Upper lobe of right lung (tissue), 1 donor: ENCODE measurements around the gene DHX34. TPM values are rescaled to one million over a fixed set of nuclear protein-coding genes. Genes with fewer than 3 reads are reported as not detected.
"Not testable (repeated sequence)": the region's sequence is repeated elsewhere in the genome, so short reads cannot be mapped to it uniquely, and the experiment has no call there.

Experiments used
- ATAC-seq: fragments of 200-7000 bp; cut with Tn5 transposase; one replicate; pipeline ENCODE4 v1.9.1; 2020; ENCODE audit warnings: mild to moderate bottlenecking, moderate library complexity
- DNase-seq: peaks from one replicate; pipeline ENCODE4 v3.0.0-alpha.2; 2020
- H3K27ac ChIP-seq: fragments of 200-600 bp; one replicate; pipeline ENCODE4 v1.8.0; 2022
- H3K27me3 ChIP-seq: fragments of 200-600 bp; one replicate; pipeline ENCODE4 v1.8.0; 2022; ENCODE audit warnings: mild to moderate bottlenecking
- H3K36me3 ChIP-seq: fragments of 200-600 bp; one replicate; pipeline ENCODE4 v1.8.0; 2022
- H3K4me1 ChIP-seq: fragments of 200-600 bp; one replicate; pipeline ENCODE4 v1.8.0; 2022
- H3K4me3 ChIP-seq: fragments of 200-600 bp; one replicate; pipeline ENCODE4 v1.8.0; 2022; ENCODE audit warnings: mild to moderate bottlenecking
- H3K9me3 ChIP-seq: fragments of 200-600 bp; one replicate; pipeline ENCODE4 v1.8.0; 2022
- CTCF ChIP-seq: fragments of 200-600 bp; IDR thresholded peaks from one replicate; pipeline ENCODE4 v1.8.0; 2022; ENCODE audit warnings: antibody characterized with exemption
- intact Hi-C: fragments of 100-400 bp; cut with DNase I; formaldehyde crosslinking; loops from one replicate; pipeline ENCODE4 v1.11.0; 2022
- total RNA-seq: library from RNA; stranded (reverse); fragmentation: NEBNext Ultra II Directional; extraction: Animal tissue kit (Norgen Biotek cat#: 25700); gene quantifications from one replicate; pipeline ENCODE4 v1.2.1, GENCODE V29; 2021
- donor health status: DM: no; HTN: yes; CAD: no; lungs with severe emphysema.

Gene DHX34
- total RNA-seq, 1 donor from 2014 or later = 15.8 TPM

GRCh38 chr19:47381653-47382279, 32.7 kb downstream of the DHX34 start:
- H3K4me1 ChIP-seq = no peaks in the 10 kb centered on the region
- DNase-seq (no peak), ATAC-seq (peak; percentile 71)
- H3K27ac ChIP-seq = no peak overlapping the region
- H3K4me3 ChIP-seq = no peak overlapping the region
- H3K36me3 ChIP-seq = peaks cover 49% of the 10 kb centered on the region
- intact Hi-C loops = no loop called here
- H3K27me3 ChIP-seq = no peaks in the 10 kb centered on the region
- TF ChIP-seq CTCF = no peak
- no peaks in the 10 kb centered on the region for H3K9me3 ChIP-seq

DNA sequence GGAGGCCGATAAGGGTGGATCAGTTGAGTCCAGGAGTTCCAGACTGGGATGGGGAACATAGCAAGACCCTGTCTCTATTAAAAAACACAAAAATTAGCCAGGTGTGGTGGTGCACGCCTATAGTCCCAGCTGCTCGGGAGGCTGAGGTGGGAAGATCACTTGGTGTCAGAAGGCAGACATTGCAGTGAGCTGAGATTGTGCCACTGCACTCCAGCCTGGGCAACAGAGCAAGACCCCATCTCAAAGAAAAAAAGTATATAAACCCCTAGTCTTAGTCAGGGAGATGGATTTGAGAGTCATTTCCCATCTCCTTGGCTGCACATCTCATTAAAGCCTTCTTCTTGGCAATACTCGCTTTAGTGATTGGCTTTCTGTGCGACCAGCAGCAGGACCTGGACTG, 34.8 kb downstream of the DHX34 start:
- H3K9me3 ChIP-seq, intact Hi-C loops, H3K27ac ChIP-seq, DNase-seq, H3K27me3 ChIP-seq, H3K4me3 ChIP-seq, ATAC-seq, H3K4me1 ChIP-seq: not testable (repeated sequence)
- H3K36me3 ChIP-seq = peaks cover 30% of the 10 kb centered on the region

DNA sequence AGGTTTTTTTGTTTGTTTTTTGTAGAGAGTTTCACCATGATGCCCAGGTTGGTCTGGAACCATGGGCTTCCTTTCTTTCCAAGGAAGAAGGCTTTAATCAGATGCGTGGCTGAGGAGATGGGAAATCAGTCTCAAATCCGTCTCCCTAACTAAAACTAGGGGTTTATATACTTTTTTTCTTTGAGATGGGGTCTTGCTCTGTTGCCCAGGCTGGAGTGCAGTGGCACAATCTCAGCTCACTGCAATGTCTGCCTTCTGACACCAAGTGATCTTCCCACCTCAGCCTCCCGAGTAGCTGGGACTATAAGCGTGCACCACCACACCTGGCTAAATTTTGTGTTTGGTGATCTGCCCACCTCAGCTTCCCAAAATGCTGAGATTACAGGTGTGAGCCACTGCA, 35.4 kb downstream of the DHX34 start:
- H3K4me3 ChIP-seq, H3K4me1 ChIP-seq, ATAC-seq, H3K9me3 ChIP-seq, DNase-seq, intact Hi-C loops, H3K27ac ChIP-seq, H3K27me3 ChIP-seq: not testable (repeated sequence)
- H3K36me3 ChIP-seq = peaks cover 25% of the 10 kb centered on the region

DNA sequence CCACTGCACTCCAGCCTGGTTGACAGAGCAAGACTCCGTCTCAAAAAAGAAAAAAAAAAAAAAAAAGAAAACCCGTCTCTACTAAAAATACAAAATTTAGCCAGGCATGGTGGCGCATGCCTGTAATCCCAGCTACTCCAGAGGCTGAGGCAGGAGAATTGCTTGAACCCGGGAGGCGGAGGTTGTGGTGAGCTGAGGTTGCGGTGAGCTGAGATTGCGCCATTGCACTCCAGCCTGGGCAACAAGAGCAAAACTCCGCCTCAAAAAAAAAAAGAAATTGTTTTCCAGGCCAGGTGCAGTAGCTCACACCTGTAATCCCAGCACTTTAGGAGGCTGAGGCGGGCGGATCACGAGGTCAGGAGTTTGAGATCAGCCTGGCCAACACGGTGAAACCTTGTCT, 37.5 kb downstream of the DHX34 start:
- DNase-seq, H3K36me3 ChIP-seq, H3K4me1 ChIP-seq, H3K4me3 ChIP-seq, ATAC-seq, H3K27ac ChIP-seq, intact Hi-C loops, H3K9me3 ChIP-seq, H3K27me3 ChIP-seq: not testable (repeated sequence)

DNA sequence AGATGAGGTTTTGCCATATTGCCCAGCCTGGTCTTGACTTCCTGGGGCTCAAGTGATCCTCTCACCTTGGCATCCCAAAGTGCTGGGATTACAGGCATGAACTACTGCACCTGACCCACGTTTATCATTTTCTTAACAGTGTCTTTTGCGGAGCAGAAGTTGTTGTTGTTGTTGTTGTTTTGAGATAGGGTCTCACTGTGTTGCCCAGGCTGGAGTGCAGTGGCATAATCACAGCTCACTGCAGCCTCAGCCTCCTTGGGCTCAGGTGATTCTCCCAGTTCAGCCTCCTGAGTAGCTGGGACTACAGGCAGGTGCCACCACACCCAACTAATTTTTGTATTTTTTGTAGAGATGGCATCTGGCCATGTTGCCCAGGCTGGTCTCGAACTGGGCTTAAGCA, 38.5 kb downstream of the DHX34 start:
- intact Hi-C loops = not testable (repeated sequence)

GRCh38 chr19:47388721-47389120, 39.6 kb downstream of the DHX34 start:
- H3K4me3 ChIP-seq, intact Hi-C loops, H3K9me3 ChIP-seq, DNase-seq, H3K4me1 ChIP-seq, H3K27me3 ChIP-seq, H3K36me3 ChIP-seq: not testable (repeated sequence)
- peak overlapping the region; percentile 55 for H3K27ac ChIP-seq
- ATAC-seq = peak; percentile 59

More for the DNA sequence above, 38.5 kb downstream of the DHX34 start:
- not testable (repeated sequence) for H3K4me1 ChIP-seq, DNase-seq, ATAC-seq, H3K36me3 ChIP-seq, H3K27me3 ChIP-seq, H3K9me3 ChIP-seq, H3K4me3 ChIP-seq, H3K27ac ChIP-seq

DNA sequence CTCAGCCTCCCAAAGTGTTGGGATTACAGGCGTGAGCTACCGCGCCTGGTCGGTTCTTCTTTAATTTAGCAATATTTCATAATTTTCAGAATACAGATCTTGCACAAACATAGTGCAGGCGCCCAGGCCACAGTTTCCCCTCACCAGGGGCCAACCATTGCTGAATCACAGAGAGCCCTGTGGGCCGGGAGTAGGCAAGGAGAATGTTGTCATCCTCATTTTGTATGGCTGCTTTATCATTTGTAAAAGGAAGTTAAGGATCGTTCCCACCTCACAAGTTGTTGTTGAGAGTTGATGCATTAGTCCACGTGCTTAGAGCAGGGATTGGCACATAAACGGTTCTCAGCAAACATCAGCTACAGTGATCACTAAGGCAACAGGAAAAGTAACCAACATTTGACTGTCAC, 40.0 kb downstream of the DHX34 start:
- TF ChIP-seq CTCF = no peak
- H3K4me1 ChIP-seq = no peaks in the 10 kb centered on the region
- DNase-seq (peak; percentile 82), ATAC-seq (peak; percentile 92)
- no peak overlapping the region for H3K4me3 ChIP-seq
- H3K9me3 ChIP-seq = no peaks in the 10 kb centered on the region
- H3K27me3 ChIP-seq = no peaks in the 10 kb centered on the region
- H3K36me3 ChIP-seq = no peaks in the 10 kb centered on the region
- peak overlapping the region; percentile 55 for H3K27ac ChIP-seq
- intact Hi-C loops = no loop called here

GRCh38 chr19:47390533-47391488, 41.7 kb downstream of the DHX34 start:
- H3K4me3 ChIP-seq = no peak overlapping the region
- no peak for ATAC-seq
- no peaks in the 10 kb centered on the region for H3K9me3 ChIP-seq
- no peaks in the 10 kb centered on the region for H3K36me3 ChIP-seq
- TF ChIP-seq CTCF = no peak
- intact Hi-C loops = no loop called here
- H3K4me1 ChIP-seq = no peaks in the 10 kb centered on the region
- H3K27me3 ChIP-seq = no peaks in the 10 kb centered on the region
- H3K27ac ChIP-seq = no peak overlapping the region
- no peak for DNase-seq
